Neural crest cell (in vitro differentiated cells): Measurements from ENCODE around the gene INAVA. TPM values are rescaled to one million over a fixed set of nuclear protein-coding genes. Genes with fewer than 3 reads are reported as not detected.
A peak's percentile ranks its signal among the peaks of the same experiment; 100 is the strongest.

Experiments used
- DNase-seq: peaks from one replicate; pipeline ENCODE4 v3.0.0; 2021; ENCODE audit warnings: low read depth, mixed read lengths, low spot score
- H3K27ac Mint-ChIP-seq: one replicate; pipeline ENCODE4 v1.8.0; 2021; ENCODE audit warnings: mild to moderate bottlenecking, mixed read lengths; ENCODE audit not compliant: unreplicated experiment
- H3K27me3 Mint-ChIP-seq: 2 replicates; pipeline ENCODE4 v1.8.0; 2021; ENCODE audit warnings: low read depth, mild to moderate bottlenecking, mixed read lengths
- H3K36me3 Mint-ChIP-seq: 2 replicates; pipeline ENCODE4 v1.8.0; 2021; ENCODE audit warnings: low read depth, mild to moderate bottlenecking, mixed read lengths
- H3K4me1 Mint-ChIP-seq: 2 replicates; pipeline ENCODE4 v1.8.0; 2021; ENCODE audit warnings: mixed read lengths
- H3K4me3 Mint-ChIP-seq: one replicate; pipeline ENCODE4 v1.8.0; 2021; ENCODE audit warnings: mild to moderate bottlenecking, mixed read lengths
- H3K9me3 Mint-ChIP-seq: 2 replicates; pipeline ENCODE4 v1.8.0; 2021; ENCODE audit warnings: mixed read lengths
- CTCF ChIP-seq: fragments of 200-600 bp; sonication (generic); conservative IDR thresholded peaks from 2 replicates; pipeline ENCODE4 v1.5.0; 2021; ENCODE audit warnings: antibody characterized with exemption, mild to moderate bottlenecking
- total RNA-seq: library from RNA; stranded (reverse); gene quantifications from 2 replicates; pipeline ENCODE4 v1.2.1, GENCODE V29; 2021

Gene INAVA
- total RNA-seq, 1 donor from 2014 or later, result 51.8 TPM

GRCh38 chr1:200866521-200866920, 28.2 kb upstream of the INAVA start:
- no peak overlapping the region for H3K4me3 Mint-ChIP-seq
- TF ChIP-seq CTCF, result no peak

GRCh38 chr1:200867018-200867811, 27.5 kb upstream of the INAVA start:
- H3K36me3 Mint-ChIP-seq, result peaks cover 21% of the 10 kb centered on the region
- H3K4me1 Mint-ChIP-seq, result peaks cover 5% of the 10 kb centered on the region
- no peak overlapping the region for H3K4me3 Mint-ChIP-seq
- no peak for DNase-seq
- H3K27ac Mint-ChIP-seq, result no peak overlapping the region
- H3K27me3 Mint-ChIP-seq, result no peaks in the 10 kb centered on the region
- TF ChIP-seq CTCF, result no peak
- no peaks in the 10 kb centered on the region for H3K9me3 Mint-ChIP-seq

More at GRCh38 chr1:200866521-200866920, 28.2 kb upstream of the INAVA start:
- peaks cover 5% of the 10 kb centered on the region for H3K4me1 Mint-ChIP-seq
- no peaks in the 10 kb centered on the region for H3K27me3 Mint-ChIP-seq
- H3K9me3 Mint-ChIP-seq, result no peaks in the 10 kb centered on the region
- no peak overlapping the region for H3K27ac Mint-ChIP-seq
- H3K36me3 Mint-ChIP-seq, result peaks cover 23% of the 10 kb centered on the region
- DNase-seq, result no peak

GRCh38 chr1:200869376-200869752, 25.3 kb upstream of the INAVA start:
- Mint-ChIP-seq H3K27me3 (no peaks in the 10 kb centered on the region), H3K27ac (no peak overlapping the region), H3K4me3 (no peak overlapping the region), H3K36me3 (peaks cover 4% of the 10 kb centered on the region), H3K4me1 (peaks cover 5% of the 10 kb centered on the region), H3K9me3 (no peaks in the 10 kb centered on the region)
- TF ChIP-seq CTCF, result no peak
- no peak for DNase-seq

- H3K27me3 Mint-ChIP-seq, result no peaks in the 10 kb centered on the region
- no peak for DNase-seq
- peaks cover 3% of the 10 kb centered on the region for H3K36me3 Mint-ChIP-seq
- no peak overlapping the region for H3K4me3 Mint-ChIP-seq
- H3K9me3 Mint-ChIP-seq, result no peaks in the 10 kb centered on the region
- peaks cover 3% of the 10 kb centered on the region for H3K4me1 Mint-ChIP-seq
- TF ChIP-seq CTCF, result no peak
- no peak overlapping the region for H3K27ac Mint-ChIP-seq
Observed at GRCh38 chr1:200869753-200870391, 24.8 kb upstream of the INAVA start.

- TF ChIP-seq CTCF, result no peak
- H3K36me3 Mint-ChIP-seq, result no peaks in the 10 kb centered on the region
- no peaks in the 10 kb centered on the region for H3K9me3 Mint-ChIP-seq
- no peaks in the 10 kb centered on the region for H3K27me3 Mint-ChIP-seq
- no peaks in the 10 kb centered on the region for H3K4me1 Mint-ChIP-seq
- no peak for DNase-seq
- peak within 1 kb of the TSS; percentile 39 for H3K27ac Mint-ChIP-seq
- no peak within 1 kb of the TSS for H3K4me3 Mint-ChIP-seq
Observed at GRCh38 chr1:200872446-200873115, 22.1 kb upstream of the INAVA start, which contains the start of gene GPR25. TSS of gene GPR25 (plus strand) at chr1:200872981. CDS start at chr1:200873038, 57 bp downstream.
